Heart left ventricle (tissue), 16 donors: ENCODE measurements around the gene TF. TPM values are rescaled to one million over a fixed set of nuclear protein-coding genes. Genes with fewer than 3 reads are reported as not detected.

Experiments
- ATAC-seq, 4 donors: fragments of 200-7000 bp; cut with Tn5 transposase; one replicate each; pipeline ENCODE4 v1.9.1; 2020 to 2022; ENCODE audit warnings: moderate library complexity in 4 of 4, mild to moderate bottlenecking in 3 of 4, moderate number of reproducible peaks in 1 of 4
- DNase-seq, 5 donors: peaks; one replicate each; pipeline ENCODE4 v3.0.0-alpha.2; 2020
- H3K27ac ChIP-seq, 12 donors: fragments of 200-600 bp; sonication (generic) in 4 of 12; one replicate each; pipeline versions ENCODE4 v1.5.0 to v1.8.0; 2016 to 2022; ENCODE audit warnings: mild to moderate bottlenecking in 2 of 12
- H3K27me3 ChIP-seq, 9 donors: fragments of 200-600 bp; sonication (generic) in 2 of 9; one replicate each; pipeline versions ENCODE4 v1.5.1 to v1.8.0; 2016 to 2022; ENCODE audit warnings: mild to moderate bottlenecking in 3 of 9
- H3K36me3 ChIP-seq, 9 donors: fragments of 200-600 bp; sonication (generic) in 2 of 9; one replicate each; pipeline versions ENCODE4 v1.5.0 to v1.8.0; 2018 to 2022; ENCODE audit warnings: mild to moderate bottlenecking in 2 of 9
- H3K4me1 ChIP-seq, 12 donors: fragments of 200-600 bp; sonication (generic) in 4 of 12; one replicate each; pipeline versions ENCODE4 v1.5.0 to v1.8.0; 2016 to 2022; ENCODE audit warnings: mild to moderate bottlenecking in 3 of 12
- H3K4me3 ChIP-seq, 12 donors: fragments of 200-600 bp; sonication (generic) in 4 of 12; one replicate each; pipeline versions ENCODE4 v1.5.0 to v1.8.0; 2017 to 2022; ENCODE audit warnings: mild to moderate bottlenecking in 9 of 12, moderate library complexity in 4 of 12
- H3K9me3 ChIP-seq, 12 donors: fragments of 200-600 bp; sonication (generic) in 4 of 12; one replicate each; pipeline versions ENCODE4 v1.5.0 to v1.8.0; 2016 to 2022; ENCODE audit warnings: mild to moderate bottlenecking in 1 of 12
- POLR2A ChIP-seq, 2 donors: fragments of 450-650 bp; IDR thresholded peaks; one replicate each; pipeline ENCODE4 v1.6.1; 2017; ENCODE audit warnings: antibody characterized with exemption in 2 of 2, mild to moderate bottlenecking in 2 of 2, moderate library complexity in 2 of 2
- whole genome bisulfite sequencing, 4 donors: extraction: QIAGEN DNeasy Blood & Tissue Kit in 2 of 4; methylation state at CpG; one replicate each; pipeline versions ENCODE4 v1.1.5 to v1.1.7; 2013 to 2018; 5-methylcytosine and 5-hydroxymethylcytosine counted together
- intact Hi-C, 10 donors: fragments of 100-400 bp; cut with DNase I; formaldehyde crosslinking; loops; one replicate each; pipeline versions ENCODE4 v1.11.1 to v1.14.2; 2022
- polyA plus RNA-seq, 2 donors: library from polyadenylated mRNA; stranded (reverse); fragments of 200-250 nt; gene quantifications; one replicate each; pipeline ENCODE4 v1.2.3, GENCODE V29; 2013
- total RNA-seq, 9 donors: library from RNA; depleted of rRNA in 2 of 9; stranded (reverse); fragments of >200 nt in 2 of 9; fragmentation: NEBNext Ultra II Directional in 3 of 9; extraction: Animal tissue kit (Norgen Biotek cat#: 25700) in 3 of 9; gene quantifications; one replicate each; pipeline versions ENCODE4 v1.1.0 to v1.2.4, GENCODE V29; 2016 to 2023
- TF ChIP-seq, protein P1 (sequence below), 12 donors: fragments of 200-600 bp; sonication (generic) in 4 of 12; IDR thresholded peaks; one replicate each; pipeline versions ENCODE4 v1.5.0 to v1.8.0; 2018 to 2022; ENCODE audit warnings: antibody characterized with exemption in 12 of 12, mild to moderate bottlenecking in 5 of 12
- donor health status: ischemic (EF 13 %, LVEDD 7.1; RV severe dilation, severe dysfunction).
- donor health status: healthy with polysubstance abuse.
- donor health status: DM: no; HTN: yes; CAD: no.
- donor health status: DM: no; HTN: no; CAD: no.
- donor health status: ischemic (EF 25% LVEDD 6.9; RV normal size, moderate dysfunction).
- donor health status: ischemic (EF 25% LVEDD 5.7; RV mildly dilated, moderate dysfunction).
- donor health status: healthy.
- donor health status: DM: yes; HTN: yes; CAD: no.
- donor health status: ischemic (EF 35%, LVEDD 5.7; RV mildly dilated, moderate dysfunction).
- donor health status: nonischemic (EF 11% LVEDD 7.7; RV severe dilation, severe dysfunction).
- donor health status: DM: yes; HTN: yes; CAD: no.
- donor health status: PGD.
- donor health status: ischemic (EF 29% LVEDD 5.4; RV normal size, mild dysfunction).
- donor health status: nonischemic (EF 23%, LVEDD 6.1; RV moderate dilation, normal function).

TF gene
- total and polyA plus RNA-seq, 11 donors = 0.86 to 76.0 (median 2.4) TPM; not detected in 1

DNA sequence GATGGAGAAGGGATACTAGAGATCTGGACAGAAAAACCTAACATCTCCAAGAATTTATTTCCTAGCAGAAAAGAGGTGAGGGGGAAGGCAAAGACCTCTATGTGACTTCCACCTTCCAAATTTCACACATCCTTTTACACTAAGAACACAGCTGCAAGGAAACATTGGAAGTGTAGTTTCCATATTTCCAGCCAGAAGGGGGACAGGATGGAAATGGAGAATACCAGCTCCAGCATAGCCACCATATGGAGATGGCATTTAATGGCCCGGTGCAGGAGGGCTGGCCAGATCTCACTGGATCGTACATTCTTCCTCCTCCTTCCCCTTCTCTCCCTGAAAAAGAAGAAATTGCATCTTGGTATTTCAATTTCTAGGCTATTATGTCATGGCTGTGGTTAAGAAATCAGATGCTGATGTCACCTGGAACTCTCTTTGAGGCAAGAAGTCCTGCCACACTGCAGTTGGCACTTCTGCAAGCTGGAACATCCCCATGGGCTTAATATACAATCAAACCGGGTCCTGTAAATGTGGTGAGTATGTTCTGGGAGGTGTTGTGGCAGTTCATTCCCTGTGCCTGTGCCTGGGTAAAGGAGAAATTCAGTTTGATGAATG, 36.9 kb upstream of the TF start:
- 68 to 89% (median 82%) methylated on average over 3 of the region's 3 CpGs for WGBS, 4 donors
- ATAC-seq (no peak), DNase-seq (no peak)
- intact Hi-C loops = no loop called here
- H3K36me3 ChIP-seq = no peaks in the 10 kb centered on the region
- no peaks in the 10 kb centered on the region for H3K9me3 ChIP-seq
- no peaks in the 10 kb centered on the region for H3K4me1 ChIP-seq
- H3K27me3 ChIP-seq = no peaks in the 10 kb centered on the region
- no peak overlapping the region for H3K27ac ChIP-seq
- no peak overlapping the region for H3K4me3 ChIP-seq
- TF ChIP-seq, protein P1, sequence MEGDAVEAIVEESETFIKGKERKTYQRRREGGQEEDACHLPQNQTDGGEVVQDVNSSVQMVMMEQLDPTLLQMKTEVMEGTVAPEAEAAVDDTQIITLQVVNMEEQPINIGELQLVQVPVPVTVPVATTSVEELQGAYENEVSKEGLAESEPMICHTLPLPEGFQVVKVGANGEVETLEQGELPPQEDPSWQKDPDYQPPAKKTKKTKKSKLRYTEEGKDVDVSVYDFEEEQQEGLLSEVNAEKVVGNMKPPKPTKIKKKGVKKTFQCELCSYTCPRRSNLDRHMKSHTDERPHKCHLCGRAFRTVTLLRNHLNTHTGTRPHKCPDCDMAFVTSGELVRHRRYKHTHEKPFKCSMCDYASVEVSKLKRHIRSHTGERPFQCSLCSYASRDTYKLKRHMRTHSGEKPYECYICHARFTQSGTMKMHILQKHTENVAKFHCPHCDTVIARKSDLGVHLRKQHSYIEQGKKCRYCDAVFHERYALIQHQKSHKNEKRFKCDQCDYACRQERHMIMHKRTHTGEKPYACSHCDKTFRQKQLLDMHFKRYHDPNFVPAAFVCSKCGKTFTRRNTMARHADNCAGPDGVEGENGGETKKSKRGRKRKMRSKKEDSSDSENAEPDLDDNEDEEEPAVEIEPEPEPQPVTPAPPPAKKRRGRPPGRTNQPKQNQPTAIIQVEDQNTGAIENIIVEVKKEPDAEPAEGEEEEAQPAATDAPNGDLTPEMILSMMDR (IDR thresholded peaks at IDR 0.05) = no peak
- no peak for TF ChIP-seq POLR2A (IDR thresholded peaks at IDR 0.05)

DNA sequence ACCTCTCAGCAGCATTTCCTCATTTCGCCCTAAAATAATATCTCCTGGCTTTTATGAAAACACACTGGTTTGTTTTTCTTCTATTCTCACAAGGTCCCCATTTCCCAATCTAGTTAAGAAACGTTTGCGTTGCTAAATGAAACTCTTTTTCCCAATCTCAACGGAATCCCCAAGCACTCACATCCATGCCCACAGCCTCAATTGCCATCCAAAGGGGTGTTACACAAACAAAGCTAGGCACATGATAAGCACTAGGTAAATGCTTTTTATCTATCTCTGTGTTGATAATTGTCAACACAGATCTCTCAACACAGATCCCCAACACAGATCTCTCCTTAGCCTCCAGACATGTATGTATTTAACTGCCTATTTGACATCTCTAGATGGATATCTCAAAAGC, 35.2 kb upstream of the TF start:
- no peak overlapping the region for H3K27ac ChIP-seq
- H3K9me3 ChIP-seq = no peaks in the 10 kb centered on the region
- no peak for ATAC-seq
- H3K36me3 ChIP-seq = no peaks in the 10 kb centered on the region
- intact Hi-C loops = no loop called here
- no peaks in the 10 kb centered on the region for H3K27me3 ChIP-seq
- no peaks in the 10 kb centered on the region for H3K4me1 ChIP-seq
- 74 to 76% (median 74%) methylated on average over 4 of the region's 4 CpGs for WGBS, 4 donors
- TF ChIP-seq, protein P1 (IDR thresholded peaks at IDR 0.05) = no peak
- TF ChIP-seq POLR2A (IDR thresholded peaks at IDR 0.05) = no peak
- no peak for DNase-seq
- H3K4me3 ChIP-seq = no peak overlapping the region

DNA sequence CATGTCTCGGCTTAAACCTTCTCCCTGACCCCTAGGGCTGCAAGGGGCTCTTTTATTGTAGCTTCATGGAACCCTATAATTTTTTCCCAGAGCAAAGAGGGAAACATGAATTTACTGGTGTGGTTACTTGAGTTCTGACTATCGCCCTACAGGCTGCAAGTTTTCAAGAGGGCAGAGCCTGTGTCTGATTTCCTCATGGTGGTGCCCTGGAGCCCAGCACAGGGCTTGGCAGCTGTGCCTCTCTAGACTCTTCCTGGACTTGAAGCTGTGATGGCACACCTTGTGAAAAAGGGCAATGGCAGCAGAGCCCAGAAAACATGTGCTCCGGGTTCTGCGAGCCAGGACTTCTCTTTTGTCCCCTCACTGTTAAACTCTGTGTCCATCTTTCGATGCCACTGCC, 34.2 kb upstream of the TF start:
- H3K36me3 ChIP-seq = no peaks in the 10 kb centered on the region
- 83 to 96% (median 95%) methylated on average over 5 of the region's 5 CpGs for whole genome bisulfite sequencing, 4 donors
- intact Hi-C loops = no loop called here
- H3K9me3 ChIP-seq = no peaks in the 10 kb centered on the region
- no peak overlapping the region for H3K4me3 ChIP-seq
- DNase-seq (no peak), ATAC-seq (no peak)
- H3K27me3 ChIP-seq = no peaks in the 10 kb centered on the region
- H3K27ac ChIP-seq = no peak overlapping the region
- no peaks in the 10 kb centered on the region for H3K4me1 ChIP-seq
- TF ChIP-seq POLR2A (IDR thresholded peaks at IDR 0.05) = no peak
- TF ChIP-seq, protein P1 (IDR thresholded peaks at IDR 0.05) = no peak

DNA sequence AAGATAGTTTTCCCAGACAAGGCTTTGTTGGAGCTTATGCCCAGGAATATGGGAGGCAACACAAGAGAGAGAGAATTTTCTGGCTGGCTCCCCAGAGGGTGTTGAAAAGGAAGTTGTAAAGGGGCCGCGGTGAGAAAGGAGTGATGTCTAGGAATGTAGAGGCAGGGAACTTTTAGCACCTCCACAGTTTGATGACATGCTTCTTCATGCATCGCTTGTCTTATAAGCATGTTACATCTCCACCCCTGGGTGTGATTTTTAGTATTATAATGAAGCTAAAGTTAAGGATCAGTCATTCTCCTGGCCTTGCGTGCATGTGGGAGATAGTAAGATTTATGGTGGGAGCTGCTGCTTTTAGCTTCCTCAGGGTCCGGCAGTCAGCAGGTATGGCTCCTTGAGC, 32.8 kb upstream of the TF start:
- WGBS, 4 donors = 85 to 91% (median 88%) methylated on average over 5 of the region's 5 CpGs
- Histone ChIP-seq H3K4me1 (no peaks in the 10 kb centered on the region), H3K9me3 (peaks cover 0 to 1% (median 0%) of the 10 kb centered on the region in 12 donors), H3K36me3 (no peaks in the 10 kb centered on the region), H3K4me3 (no peak overlapping the region), H3K27ac (no peak overlapping the region), H3K27me3 (no peaks in the 10 kb centered on the region)
- DNase-seq (no peak), ATAC-seq (no peak)
- no peak for TF ChIP-seq POLR2A (IDR thresholded peaks at IDR 0.05)
- TF ChIP-seq, protein P1 (IDR thresholded peaks at IDR 0.05) = no peak
- intact Hi-C loops = no loop called here
